Uterus (tissue), 2 donors: ENCODE results near the gene KRTAP5-3.

Experiments used
- CTCF ChIP-seq, 4 experiments: fragments of 200-600 bp in 2 of 4; fragments of 450-650 bp in 2 of 4; sonication (generic) in 2 of 4; IDR thresholded peaks; one replicate each; pipeline ENCODE4 v1.5.1; 2016 to 2019; ENCODE audit warnings: antibody characterized with exemption in 4 of 4, mild to moderate bottlenecking in 2 of 4, moderate library complexity in 1 of 4
- POLR2A ChIP-seq, 2 donors: fragments of 450-650 bp; IDR thresholded peaks; one replicate each; pipeline ENCODE4 v1.6.1; 2016; ENCODE audit warnings: antibody characterized with exemption in 2 of 2, mild to moderate bottlenecking in 1 of 2, moderate library complexity in 1 of 2

- no peak for TF ChIP-seq CTCF (IDR thresholded peaks at IDR 0.05)
- no peak for TF ChIP-seq POLR2A (IDR thresholded peaks at IDR 0.05)
Measured at GRCh38 chr11:1567721-1568100, 40.6 kb downstream of the KRTAP5-3 start.
